SJCRH30 (cell line): ENCODE measurements around the gene LCTL. TPM values are rescaled to one million over a fixed set of nuclear protein-coding genes. Genes with fewer than 3 reads are reported as not detected.

ENCODE experiments used
- DNase-seq, 2 experiments: peaks; one replicate each; pipeline ENCODE4 v3.0.0-alpha.2; 2015 to 2020
- H3K27ac ChIP-seq: fragments of 250-450 bp; sonication (Bioruptor Pico); 2 replicates; pipeline ENCODE4 v1.5.1; 2020; ENCODE audit warnings: mild to moderate bottlenecking, moderate library complexity
- H3K27me3 ChIP-seq: fragments of 250-450 bp; sonication (Bioruptor Pico); 2 replicates; pipeline ENCODE4 v1.5.1; 2020; ENCODE audit warnings: mild to moderate bottlenecking, moderate library complexity
- H3K36me3 ChIP-seq: fragments of 250-450 bp; sonication (Bioruptor Pico); 2 replicates; pipeline ENCODE4 v1.5.1; 2020; ENCODE audit warnings: mild to moderate bottlenecking, moderate library complexity
- H3K4me1 ChIP-seq: fragments of 250-450 bp; sonication (Bioruptor Pico); 2 replicates; pipeline ENCODE4 v1.5.1; 2020; ENCODE audit warnings: mild to moderate bottlenecking, moderate library complexity
- H3K4me3 ChIP-seq: fragments of 250-450 bp; sonication (Bioruptor Pico); 2 replicates; pipeline ENCODE4 v1.5.1; 2020; ENCODE audit warnings: mild to moderate bottlenecking, moderate library complexity
- H3K9me3 ChIP-seq: fragments of 250-450 bp; sonication (Bioruptor Pico); replicated peaks from 2 replicates; pipeline ENCODE4 v1.5.1; 2020; ENCODE audit warnings: mild to moderate bottlenecking, moderate library complexity
- total RNA-seq: library from RNA; depleted of rRNA; stranded (reverse); fragments of >200 nt; shearing (Covaris generic); gene quantifications from 2 replicates; pipeline ENCODE4 v1.2.3, GENCODE V29; 2014; rRNA removed

Gene LCTL
- 1.8 and 2.0 TPM in 2 replicates for total RNA-seq

GRCh38 chr15:66565741-66566144 lies at the start of gene LCTL:
LCTL (minus strand) TSS chr15:66565998; CDS start chr15:66565365, 633 bp downstream.
- no peaks in the 10 kb centered on the region for H3K36me3 ChIP-seq
- peak; percentile 86 to 87 for DNase-seq
- peak within 1 kb of the TSS; percentile 48 for H3K27ac ChIP-seq
- no peaks in the 10 kb centered on the region for H3K9me3 ChIP-seq
- no peaks in the 10 kb centered on the region for H3K27me3 ChIP-seq
- peak within 1 kb of the TSS; percentile 54 for H3K4me3 ChIP-seq
- peaks cover 14% of the 10 kb centered on the region; the same call in 1 of the 2 replicates for H3K4me1 ChIP-seq

GRCh38 chr15:66614951-66615760 lies 49.4 kb upstream of the LCTL start:
- no peaks in the 10 kb centered on the region for H3K27me3 ChIP-seq
- H3K4me3 ChIP-seq, result no peak overlapping the region
- peaks cover 8% of the 10 kb centered on the region; the same call in 1 of the 2 replicates for H3K4me1 ChIP-seq
- DNase-seq, result no peak
- no peaks in the 10 kb centered on the region for H3K9me3 ChIP-seq
- H3K36me3 ChIP-seq, result no peaks in the 10 kb centered on the region
- H3K27ac ChIP-seq, result no peak overlapping the region

GRCh38 chr15:66614456-66614855 lies 48.7 kb upstream of the LCTL start:
- Histone ChIP-seq H3K4me3 (no peak overlapping the region), H3K9me3 (no peaks in the 10 kb centered on the region), H3K27me3 (no peaks in the 10 kb centered on the region), H3K27ac (no peak overlapping the region), H3K4me1 (peaks cover 8% of the 10 kb centered on the region; the same call in 1 of the 2 replicates), H3K36me3 (no peaks in the 10 kb centered on the region)
- no peak for DNase-seq

- Histone ChIP-seq H3K4me3 (no peak overlapping the region), H3K4me1 (peaks cover 8% of the 10 kb centered on the region; the same call in 1 of the 2 replicates), H3K36me3 (no peaks in the 10 kb centered on the region), H3K27me3 (no peaks in the 10 kb centered on the region), H3K9me3 (no peaks in the 10 kb centered on the region), H3K27ac (no peak overlapping the region)
- no peak for DNase-seq
Observed at GRCh38 chr15:66613743-66614142, 47.9 kb upstream of the LCTL start.

GRCh38 chr15:66611257-66612053 lies 45.7 kb upstream of the LCTL start:
- DNase-seq, result peak in 1 of 2 experiments; percentile 28
- H3K4me1 ChIP-seq, result no peaks in the 10 kb centered on the region
- H3K4me3 ChIP-seq, result no peak overlapping the region
- no peaks in the 10 kb centered on the region for H3K36me3 ChIP-seq
- no peaks in the 10 kb centered on the region for H3K9me3 ChIP-seq
- H3K27ac ChIP-seq, result no peak overlapping the region
- no peaks in the 10 kb centered on the region for H3K27me3 ChIP-seq

- no peaks in the 10 kb centered on the region for H3K9me3 ChIP-seq
- no peak overlapping the region for H3K4me3 ChIP-seq
- no peaks in the 10 kb centered on the region for H3K4me1 ChIP-seq
- no peaks in the 10 kb centered on the region for H3K36me3 ChIP-seq
- H3K27me3 ChIP-seq, result no peaks in the 10 kb centered on the region
- no peak for DNase-seq
- no peak overlapping the region for H3K27ac ChIP-seq
Observed at GRCh38 chr15:66609876-66610275, 44.1 kb upstream of the LCTL start.

- Histone ChIP-seq H3K27me3 (no peaks in the 10 kb centered on the region), H3K27ac (no peak overlapping the region), H3K9me3 (no peaks in the 10 kb centered on the region), H3K4me3 (no peak overlapping the region), H3K36me3 (no peaks in the 10 kb centered on the region), H3K4me1 (no peaks in the 10 kb centered on the region)
- DNase-seq, result no peak
Observed at GRCh38 chr15:66608881-66609280, 43.1 kb upstream of the LCTL start.

GRCh38 chr15:66608159-66608558 lies 42.4 kb upstream of the LCTL start:
- Histone ChIP-seq H3K27me3 (no peaks in the 10 kb centered on the region), H3K4me1 (no peaks in the 10 kb centered on the region), H3K27ac (no peak overlapping the region), H3K4me3 (no peak overlapping the region), H3K9me3 (no peaks in the 10 kb centered on the region), H3K36me3 (no peaks in the 10 kb centered on the region)
- no peak for DNase-seq

GRCh38 chr15:66603301-66604179 lies 37.7 kb upstream of the LCTL start:
- DNase-seq, result peak; percentile 73 to 85
- Histone ChIP-seq H3K9me3 (no peaks in the 10 kb centered on the region), H3K27ac (no peak overlapping the region), H3K4me3 (no peak overlapping the region), H3K27me3 (no peaks in the 10 kb centered on the region), H3K36me3 (no peaks in the 10 kb centered on the region), H3K4me1 (no peaks in the 10 kb centered on the region)

GRCh38 chr15:66601521-66601920 lies 35.7 kb upstream of the LCTL start:
- no peaks in the 10 kb centered on the region for H3K4me1 ChIP-seq
- no peaks in the 10 kb centered on the region for H3K27me3 ChIP-seq

GRCh38 chr15:66600240-66600627 lies 34.4 kb upstream of the LCTL start:
- no peak overlapping the region for H3K4me3 ChIP-seq
- H3K4me1 ChIP-seq, result no peaks in the 10 kb centered on the region
- DNase-seq, result no peak
- H3K27me3 ChIP-seq, result no peaks in the 10 kb centered on the region
- no peak overlapping the region for H3K27ac ChIP-seq
- no peaks in the 10 kb centered on the region for H3K36me3 ChIP-seq
- H3K9me3 ChIP-seq, result no peaks in the 10 kb centered on the region

More at GRCh38 chr15:66601521-66601920, 35.7 kb upstream of the LCTL start:
- Histone ChIP-seq H3K9me3 (no peaks in the 10 kb centered on the region), H3K4me3 (no peak overlapping the region), H3K27ac (no peak overlapping the region), H3K36me3 (no peaks in the 10 kb centered on the region)
- no peak for DNase-seq

- DNase-seq, result no peak
- H3K4me3 ChIP-seq, result no peak overlapping the region
- no peaks in the 10 kb centered on the region for H3K36me3 ChIP-seq
- H3K27me3 ChIP-seq, result no peaks in the 10 kb centered on the region
- no peaks in the 10 kb centered on the region for H3K9me3 ChIP-seq
- no peak overlapping the region for H3K27ac ChIP-seq
- no peaks in the 10 kb centered on the region for H3K4me1 ChIP-seq
Observed at GRCh38 chr15:66599536-66600239, 33.9 kb upstream of the LCTL start.

GRCh38 chr15:66598095-66598815 lies 32.5 kb upstream of the LCTL start:
- Histone ChIP-seq H3K9me3 (no peaks in the 10 kb centered on the region), H3K36me3 (no peaks in the 10 kb centered on the region), H3K4me1 (no peaks in the 10 kb centered on the region), H3K27me3 (no peaks in the 10 kb centered on the region), H3K4me3 (no peak overlapping the region), H3K27ac (no peak overlapping the region)
- no peak for DNase-seq
